ENCODE data around the gene RPS6KL1.

RPS6KL1 gene

DNA sequence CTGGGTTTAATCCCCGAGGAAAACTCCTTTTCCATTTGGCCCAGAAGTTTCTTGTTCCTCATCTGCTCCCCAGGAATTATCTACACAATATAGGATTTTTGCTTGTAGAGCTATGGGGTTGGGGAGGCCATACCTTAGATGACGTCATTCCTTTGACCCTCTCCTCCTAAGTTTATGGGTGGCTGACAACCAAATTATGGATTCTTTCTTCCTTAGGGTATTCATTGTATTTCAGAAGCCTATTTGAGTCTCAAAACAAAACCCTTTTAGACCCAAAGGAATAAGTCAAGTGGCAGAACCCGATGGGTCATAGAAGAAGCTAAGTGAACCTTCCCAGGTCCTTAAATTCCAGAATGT, 61.3 kb downstream of the RPS6KL1 start:
- Histone ChIP-seq H3K4me1 (peaks cover 0 to 4% (median 0%) of the 10 kb centered on the region in 4 donors), H3K4me3 (no peak overlapping the region), H3K27ac (no peak overlapping the region), H3K9me3 (no peaks in the 10 kb centered on the region), H3K27me3 (peaks cover 0 to 10% of the 10 kb centered on the region in 2 donors), H3K36me3 (no peaks in the 10 kb centered on the region)
- TF ChIP-seq, protein P1, sequence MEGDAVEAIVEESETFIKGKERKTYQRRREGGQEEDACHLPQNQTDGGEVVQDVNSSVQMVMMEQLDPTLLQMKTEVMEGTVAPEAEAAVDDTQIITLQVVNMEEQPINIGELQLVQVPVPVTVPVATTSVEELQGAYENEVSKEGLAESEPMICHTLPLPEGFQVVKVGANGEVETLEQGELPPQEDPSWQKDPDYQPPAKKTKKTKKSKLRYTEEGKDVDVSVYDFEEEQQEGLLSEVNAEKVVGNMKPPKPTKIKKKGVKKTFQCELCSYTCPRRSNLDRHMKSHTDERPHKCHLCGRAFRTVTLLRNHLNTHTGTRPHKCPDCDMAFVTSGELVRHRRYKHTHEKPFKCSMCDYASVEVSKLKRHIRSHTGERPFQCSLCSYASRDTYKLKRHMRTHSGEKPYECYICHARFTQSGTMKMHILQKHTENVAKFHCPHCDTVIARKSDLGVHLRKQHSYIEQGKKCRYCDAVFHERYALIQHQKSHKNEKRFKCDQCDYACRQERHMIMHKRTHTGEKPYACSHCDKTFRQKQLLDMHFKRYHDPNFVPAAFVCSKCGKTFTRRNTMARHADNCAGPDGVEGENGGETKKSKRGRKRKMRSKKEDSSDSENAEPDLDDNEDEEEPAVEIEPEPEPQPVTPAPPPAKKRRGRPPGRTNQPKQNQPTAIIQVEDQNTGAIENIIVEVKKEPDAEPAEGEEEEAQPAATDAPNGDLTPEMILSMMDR (IDR thresholded peaks at IDR 0.05): no peak
- no peak for DNase-seq
- intact Hi-C loops (cut with DNase I; ENCODE audit: low total_unique reads): loop anchor here (2.0 kb wide), 1 partner anchor 43 kb away; no protein-coding TSS in a partner anchor

DNA sequence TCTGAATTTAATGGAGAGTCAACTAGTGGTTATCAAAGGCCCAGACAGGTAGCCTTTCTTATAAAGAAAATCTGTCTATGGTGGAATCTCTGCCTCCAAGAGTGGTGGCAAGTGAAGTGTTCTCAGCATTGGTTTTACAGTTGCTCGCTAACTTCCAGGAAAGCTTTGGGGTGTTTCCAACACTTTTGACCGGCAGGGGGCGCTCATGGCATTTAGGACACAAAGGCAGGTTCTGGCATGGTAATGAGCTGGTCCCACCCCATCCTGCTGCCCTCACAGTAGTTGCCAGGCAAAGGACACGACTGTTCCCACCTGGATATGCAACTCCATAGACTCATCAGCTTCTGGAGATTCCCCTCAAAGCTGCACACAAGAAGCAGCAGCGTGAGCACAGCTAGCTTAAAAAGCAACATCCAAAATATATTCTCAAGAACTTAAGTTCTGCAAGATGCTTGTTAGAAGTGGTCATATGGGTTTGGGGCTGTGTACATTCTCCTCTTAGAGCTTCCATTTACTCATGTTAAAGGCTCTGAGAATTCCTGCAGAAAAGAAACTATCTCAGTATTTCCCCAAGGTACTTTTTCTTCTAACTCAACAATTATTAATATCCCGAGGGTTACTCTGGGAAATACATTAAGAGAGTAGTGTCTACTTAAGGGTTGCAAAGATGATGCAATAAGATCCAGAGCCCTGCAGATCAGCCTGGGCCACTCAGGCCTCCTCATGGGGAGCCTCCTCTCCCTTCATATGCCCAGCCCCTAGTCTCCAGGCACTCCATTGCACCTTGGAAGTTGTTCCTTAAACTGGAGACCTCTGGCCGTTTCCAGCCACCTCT, 61.9 kb downstream of the RPS6KL1 start:
- intact Hi-C loops (cut with DNase I; ENCODE audit: low total_unique reads): no loop called here
- no peak overlapping the region for H3K4me3 ChIP-seq
- TF ChIP-seq, protein P1 (IDR thresholded peaks at IDR 0.05): peak; percentile 83 to 85

DNA sequence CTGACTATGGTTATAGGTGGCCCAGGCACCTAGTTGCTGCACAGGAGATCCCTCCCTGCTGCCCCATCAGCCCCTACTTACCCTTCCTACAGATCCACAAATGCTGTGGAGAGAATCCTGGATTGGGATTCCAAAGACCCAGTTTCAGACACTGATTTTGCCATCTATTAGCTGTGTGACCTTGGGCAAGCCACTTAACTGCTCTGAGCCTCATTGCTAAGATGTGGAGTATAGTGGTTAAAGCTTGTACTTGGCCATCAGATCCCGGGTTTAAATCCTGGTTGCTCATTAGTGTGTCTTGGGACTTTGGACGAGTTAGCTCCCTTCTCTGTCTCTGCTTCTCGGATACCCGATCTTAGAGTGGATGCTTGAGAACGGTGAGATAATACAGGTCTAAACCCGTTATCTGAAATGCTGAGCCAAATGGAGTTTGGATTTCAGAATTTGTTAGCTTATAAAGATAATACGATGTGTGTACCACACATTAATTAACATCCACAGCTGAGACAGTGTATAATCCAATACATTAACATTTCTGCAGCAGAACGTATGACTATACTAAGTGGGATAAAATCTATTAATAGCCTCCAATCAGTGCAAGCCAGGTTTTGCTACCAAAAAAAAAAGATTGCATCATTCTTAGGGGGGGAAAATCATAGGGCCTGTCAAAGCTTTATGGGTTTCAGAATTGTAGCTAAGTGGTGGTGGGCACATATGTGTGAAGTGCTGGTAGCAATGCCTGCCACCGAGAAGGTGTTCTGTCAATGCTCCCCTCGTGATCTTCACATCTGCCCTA, 63.1 kb downstream of the RPS6KL1 start:
- Histone ChIP-seq H3K4me1 (peaks cover 0 to 4% (median 0%) of the 10 kb centered on the region in 4 donors), H3K9me3 (no peaks in the 10 kb centered on the region)
- intact Hi-C loops (cut with DNase I; ENCODE audit: low total_unique reads): no loop called here

More for the DNA sequence above, 61.9 kb downstream of the RPS6KL1 start:
- Histone ChIP-seq H3K36me3 (no peaks in the 10 kb centered on the region), H3K27me3 (peaks cover 0 to 10% of the 10 kb centered on the region in 2 donors), H3K9me3 (no peaks in the 10 kb centered on the region), H3K27ac (no peak overlapping the region), H3K4me1 (peaks cover 0 to 4% (median 0%) of the 10 kb centered on the region in 4 donors)
- DNase-seq: peak; percentile 91 to 94

DNA sequence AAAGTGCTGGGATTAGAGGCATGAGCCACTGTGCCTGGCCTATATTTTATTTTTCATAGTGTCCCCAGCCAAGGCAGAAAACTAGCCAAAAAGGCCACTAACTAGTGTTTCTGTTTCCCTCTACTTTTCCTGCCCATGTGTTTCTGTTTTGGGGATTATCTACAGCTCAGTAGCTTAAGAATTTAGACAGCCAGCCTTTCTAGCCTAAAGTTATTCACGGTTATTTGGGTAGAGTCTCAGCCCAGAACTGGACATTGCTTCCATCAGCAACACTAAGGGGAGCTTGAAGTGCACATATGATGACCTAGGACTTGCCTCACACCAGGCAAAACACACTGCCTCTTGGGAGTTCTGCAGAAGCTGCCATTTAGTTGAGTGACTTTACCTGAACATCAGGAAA, 65.0 kb downstream of the RPS6KL1 start:
- Histone ChIP-seq H3K27ac (no peak overlapping the region), H3K4me3 (no peak overlapping the region), H3K9me3 (no peaks in the 10 kb centered on the region), H3K36me3 (no peaks in the 10 kb centered on the region), H3K27me3 (peaks cover 0 to 10% of the 10 kb centered on the region in 2 donors), H3K4me1 (peaks cover 0 to 6% (median 3%) of the 10 kb centered on the region in 4 donors)
- TF ChIP-seq, protein P1 (IDR thresholded peaks at IDR 0.05): no peak
- no peak for DNase-seq
- intact Hi-C loops (cut with DNase I; ENCODE audit: low total_unique reads): no loop called here

More for the DNA sequence above, 63.1 kb downstream of the RPS6KL1 start:
- no peak for DNase-seq
- TF ChIP-seq, protein P1 (IDR thresholded peaks at IDR 0.05): no peak
- Histone ChIP-seq H3K36me3 (no peaks in the 10 kb centered on the region), H3K4me3 (no peak overlapping the region), H3K27me3 (peaks cover 0 to 10% of the 10 kb centered on the region in 2 donors), H3K27ac (no peak overlapping the region)

DNA sequence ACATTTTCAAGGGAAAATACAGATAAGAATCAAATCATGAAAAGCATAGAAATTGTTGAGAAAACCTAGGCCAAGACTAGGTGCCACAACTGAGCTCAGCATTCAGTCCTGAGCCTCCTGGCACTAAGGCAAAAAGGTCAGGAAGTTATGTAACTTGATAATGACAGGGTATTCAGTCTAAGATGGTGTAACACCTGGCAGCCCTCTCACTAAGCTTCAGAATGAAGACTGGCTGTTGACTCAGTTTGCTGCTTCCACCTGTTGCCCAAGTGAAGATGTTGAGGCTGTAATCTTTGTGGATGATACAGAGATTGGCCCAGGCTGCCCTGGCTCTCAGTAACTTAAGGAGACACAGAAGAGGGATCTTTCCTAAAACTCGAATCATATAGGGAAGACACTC, 66.7 kb downstream of the RPS6KL1 start:
- intact Hi-C loops (cut with DNase I; ENCODE audit: low total_unique reads): no loop called here
- no peak overlapping the region for H3K4me3 ChIP-seq
- no peaks in the 10 kb centered on the region for H3K9me3 ChIP-seq
- peaks cover 0 to 10% of the 10 kb centered on the region in 2 donors for H3K27me3 ChIP-seq
- DNase-seq: no peak
- TF ChIP-seq, protein P1 (IDR thresholded peaks at IDR 0.05): no peak
- no peaks in the 10 kb centered on the region for H3K36me3 ChIP-seq
- peaks cover 0 to 12% (median 5%) of the 10 kb centered on the region in 4 donors for H3K4me1 ChIP-seq
- no peak overlapping the region for H3K27ac ChIP-seq

All from tibial artery (tissue), 4 donors.